Endothelial cell of umbilical vein (primary cell): ENCODE results near the gene TPCN1. TPM values are rescaled to one million over a fixed set of nuclear protein-coding genes. Genes with fewer than 3 reads are reported as not detected.

Experiments used
- BruUV-seq: library from RNA; stranded (reverse); fragments of 400-500 nt; replicated peaks from 2 replicates; lab custom pipeline; 2021; lab: Mats Ljungman, UMichigan
- CTCF ChIA-PET: fragments of 300-600, 350-600 bp; sonication (Branson Sonifier 250); formaldehyde crosslinking; loops from one replicate; lab custom pipeline; 2021; ENCODE audit warnings: antibody characterized with exemption, inconsistent platforms; lab: Charles Lee
- POLR2A ChIA-PET: fragments of 300-600, 350-600 bp; sonication (Branson Sonifier 250); formaldehyde crosslinking; loops from one replicate; lab custom pipeline; 2021; ENCODE audit warnings: antibody characterized with exemption, inconsistent platforms; lab: Charles Lee
- DNase-seq: peaks from one replicate; pipeline ENCODE4 v3.0.0-alpha.2; 2011; ENCODE audit warnings: low read depth, low spot score
- FAIRE-seq: peaks from 2 replicates; lab custom pipeline; 2011; peaks lifted over from hg19 to GRCh38; lab: Jason Lieb, UNC
- H2AFZ ChIP-seq: 2 replicates; pipeline ENCODE4 v1.6.0; 2012; ENCODE audit warnings: low read depth, low read length, control low read depth, inconsistent platforms
- H3K27ac ChIP-seq: 2 replicates; pipeline ENCODE4 v1.5.1; 2011; ENCODE audit warnings: low read depth, mild to moderate bottlenecking, control low read depth, low read length, moderate library complexity; ENCODE audit not compliant: insufficient read depth
- H3K27me3 ChIP-seq, 2 experiments: 2 replicates each; pipeline versions ENCODE4 v1.6.0 to v1.6.1; 2011; ENCODE audit warnings: low read length in 2 of 2, mixed read lengths in 1 of 2; ENCODE audit not compliant: control insufficient read depth in 2 of 2, insufficient read depth in 2 of 2
- H3K36me3 ChIP-seq, 2 experiments: 2 replicates in 1 of 2; 3 replicates in 1 of 2; pipeline ENCODE4 v1.5.1; 2011; ENCODE audit warnings: low read length in 2 of 2, mild to moderate bottlenecking in 1 of 2, moderate library complexity in 1 of 2; ENCODE audit not compliant: control insufficient read depth in 2 of 2, insufficient read depth in 2 of 2; ENCODE audit errors: extremely low read depth in 1 of 2
- H3K4me1 ChIP-seq: 3 replicates; pipeline ENCODE4 v1.5.1; 2011; ENCODE audit warnings: mild to moderate bottlenecking, low read length; ENCODE audit not compliant: control insufficient read depth, insufficient read depth; ENCODE audit errors: extremely low read depth
- H3K4me2 ChIP-seq: 2 replicates; pipeline ENCODE4 v1.6.1; 2011; ENCODE audit warnings: low read length, control low read depth, mixed read lengths; ENCODE audit not compliant: insufficient read depth
- H3K4me3 ChIP-seq, 3 experiments: fragments of 200-600 bp in 1 of 3; sonication (generic), shearing (Covaris generic) in 1 of 3; replicated peaks in 1 of 3; 2 replicates each; pipeline ENCODE4 v1.5.1; 2011 to 2016; ENCODE audit warnings: control low read depth in 3 of 3, low read length in 3 of 3, mild to moderate bottlenecking in 2 of 3, inconsistent platforms in 1 of 3, low read depth in 1 of 3, moderate library complexity in 1 of 3; ENCODE audit not compliant: insufficient read depth in 1 of 3
- H3K79me2 ChIP-seq: 2 replicates; pipeline ENCODE4 v1.6.0; 2012; ENCODE audit warnings: low read length, inconsistent platforms; ENCODE audit not compliant: control insufficient read depth, insufficient read depth
- H3K9ac ChIP-seq: replicated peaks from 2 replicates; pipeline ENCODE3; 2011; ENCODE audit warnings: low read length, control low read depth; ENCODE audit not compliant: insufficient read depth; ENCODE audit errors: extremely low read depth
- H3K9me1 ChIP-seq: replicated peaks from 3 replicates; pipeline ENCODE4 v1.6.0; 2011; ENCODE audit warnings: mild to moderate bottlenecking, low read length; ENCODE audit not compliant: control insufficient read depth, insufficient read depth; ENCODE audit errors: extremely low read depth
- H3K9me3 ChIP-seq: replicated peaks from 2 replicates; pipeline ENCODE4 v1.5.1; 2012; ENCODE audit warnings: low read length, inconsistent platforms; ENCODE audit not compliant: control insufficient read depth, insufficient read depth
- H4K20me1 ChIP-seq: replicated peaks from 2 replicates; pipeline ENCODE3; 2011; ENCODE audit warnings: mild to moderate bottlenecking, low read length; ENCODE audit not compliant: control insufficient read depth, insufficient read depth; ENCODE audit errors: extremely low read depth
- EZH2 ChIP-seq: IDR thresholded peaks from 2 replicates; pipeline ENCODE4 v1.6.1; 2012; ENCODE audit warnings: borderline replicate concordance, low read depth, mild to moderate bottlenecking, moderate library complexity, low read length, inconsistent platforms; ENCODE audit not compliant: severe bottlenecking
- FOS ChIP-seq: IDR thresholded peaks from 2 replicates; pipeline ENCODE4 v1.6.1; 2011; ENCODE audit warnings: mild to moderate bottlenecking, low read length, moderate library complexity, borderline replicate concordance; ENCODE audit not compliant: insufficient read depth
- GATA2 ChIP-seq: IDR thresholded peaks from 2 replicates; pipeline ENCODE4 v1.7.0; 2011; ENCODE audit warnings: low read depth, mild to moderate bottlenecking, moderate library complexity, mixed read lengths, low read length; ENCODE audit not compliant: insufficient read length, insufficient read depth
- JUN ChIP-seq: IDR thresholded peaks from 2 replicates; pipeline ENCODE4 v1.6.1; 2011; ENCODE audit warnings: borderline replicate concordance, low read depth; ENCODE audit not compliant: insufficient read length, insufficient read depth
- MAX ChIP-seq: IDR thresholded peaks from 2 replicates; pipeline ENCODE4 v1.6.1; 2011; ENCODE audit not compliant: insufficient read depth, insufficient read length
- MYC ChIP-seq: IDR thresholded peaks from one replicate; pipeline ENCODE4 v1.6.1; 2011; ENCODE audit warnings: mild to moderate bottlenecking, low read depth, low read length
- POLR2A ChIP-seq: IDR thresholded peaks from 2 replicates; pipeline ENCODE4 v1.6.1; 2012; ENCODE audit warnings: low read depth, mild to moderate bottlenecking, control low read depth, low read length
- POLR2AphosphoS5 ChIP-seq: IDR thresholded peaks from 2 replicates; pipeline ENCODE4 v1.6.1; 2012; ENCODE audit warnings: low read depth, mild to moderate bottlenecking, control low read depth, low read length, moderate library complexity; ENCODE audit not compliant: insufficient read depth
- dilution Hi-C: fragments of 300-500 bp; cut with MboI; formaldehyde crosslinking; loops from one replicate; pipeline ENCODE4 v1.15.0; 2019; ENCODE audit warnings: low sequenced_read_pairs; ENCODE audit not compliant: extremely low pct_ligation_motif_present
- intact Hi-C: fragments of 100-400 bp; cut with micrococcal nuclease; formaldehyde crosslinking; loops from one replicate; pipeline ENCODE4 v1.10.0; 2022
- polyA plus RNA-seq, 4 experiments: library from polyadenylated mRNA; depleted of rRNA in 3 of 4; stranded (reverse) in 3 of 4; unstranded in 1 of 4; fragments of >200 nt; gene quantifications; 2 replicates each; pipeline versions ENCODE4 v1.2.1 to v1.2.3, GENCODE V29; 2011 to 2012; ENCODE audit warnings: missing spikeins in 1 of 4
- total RNA-seq: library from RNA; stranded (reverse); gene quantifications from 2 replicates; pipeline ENCODE4 v1.2.3, GENCODE V29; 2021
- TF ChIP-seq, protein P1 (sequence below), 2 donors: IDR thresholded peaks; 1 replicate in 1 of 2; 2 replicates in 1 of 2; pipeline ENCODE4 v1.5.1; 2011; ENCODE audit warnings: low read length in 2 of 2, mild to moderate bottlenecking in 2 of 2, moderate library complexity in 2 of 2, control low read depth in 1 of 2, inconsistent platforms in 1 of 2, low read depth in 1 of 2; ENCODE audit not compliant: insufficient read depth in 1 of 2; ENCODE audit errors: extremely low read depth in 1 of 2

TPCN1 gene
- total and polyA plus RNA-seq, 2 donors (not counting 3 experiments of a cell fraction or from before 2014, with no cell fraction given) = 19.5 to 28.3 TPM

DNA sequence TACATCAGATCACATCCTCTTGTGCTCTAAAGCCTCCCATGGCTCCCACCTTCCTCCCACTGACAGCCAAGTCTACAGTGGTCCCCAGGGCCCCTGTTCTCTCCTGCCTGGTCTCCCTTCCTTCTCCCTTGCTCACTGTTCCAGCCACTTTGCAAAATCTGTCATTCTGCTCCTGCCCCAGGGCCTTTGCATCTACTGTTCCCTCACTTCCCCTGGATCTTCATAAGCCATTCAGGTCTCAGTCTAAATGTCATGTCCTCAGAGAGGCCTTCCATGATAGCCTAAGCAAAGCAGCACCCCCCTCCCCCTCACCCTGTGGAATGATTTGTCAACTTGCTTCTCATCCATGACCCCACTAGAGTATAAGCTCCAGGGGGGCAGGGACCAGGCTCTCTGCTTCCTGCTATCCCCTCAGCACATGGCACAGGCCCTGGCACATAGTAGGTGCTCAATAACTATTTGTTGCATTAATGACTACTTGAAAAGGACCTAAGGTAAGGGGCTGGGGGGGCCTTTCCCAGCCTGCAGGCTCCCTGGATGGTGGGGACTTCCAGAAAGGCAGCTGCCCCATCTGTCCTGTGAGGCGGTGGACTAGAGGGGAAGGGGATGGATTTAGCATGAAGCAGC, 108.6 kb downstream of the TPCN1 start:
- peak overlapping the region; percentile 8 for H3K4me2 ChIP-seq
- dilution Hi-C loops (no loop called here), intact Hi-C loops (loop anchor here (10.0 kb wide), 1 partner anchor 105 kb away; the partner anchor contains the start of gene TPCN1)
- CTCF ChIA-PET = interaction anchor here (1.2 kb wide), 1 partner anchor 96 kb away, joined by 4 read pairs; no protein-coding TSS in a partner anchor
- TF ChIP-seq, protein P1, sequence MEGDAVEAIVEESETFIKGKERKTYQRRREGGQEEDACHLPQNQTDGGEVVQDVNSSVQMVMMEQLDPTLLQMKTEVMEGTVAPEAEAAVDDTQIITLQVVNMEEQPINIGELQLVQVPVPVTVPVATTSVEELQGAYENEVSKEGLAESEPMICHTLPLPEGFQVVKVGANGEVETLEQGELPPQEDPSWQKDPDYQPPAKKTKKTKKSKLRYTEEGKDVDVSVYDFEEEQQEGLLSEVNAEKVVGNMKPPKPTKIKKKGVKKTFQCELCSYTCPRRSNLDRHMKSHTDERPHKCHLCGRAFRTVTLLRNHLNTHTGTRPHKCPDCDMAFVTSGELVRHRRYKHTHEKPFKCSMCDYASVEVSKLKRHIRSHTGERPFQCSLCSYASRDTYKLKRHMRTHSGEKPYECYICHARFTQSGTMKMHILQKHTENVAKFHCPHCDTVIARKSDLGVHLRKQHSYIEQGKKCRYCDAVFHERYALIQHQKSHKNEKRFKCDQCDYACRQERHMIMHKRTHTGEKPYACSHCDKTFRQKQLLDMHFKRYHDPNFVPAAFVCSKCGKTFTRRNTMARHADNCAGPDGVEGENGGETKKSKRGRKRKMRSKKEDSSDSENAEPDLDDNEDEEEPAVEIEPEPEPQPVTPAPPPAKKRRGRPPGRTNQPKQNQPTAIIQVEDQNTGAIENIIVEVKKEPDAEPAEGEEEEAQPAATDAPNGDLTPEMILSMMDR (IDR thresholded peaks at IDR 0.05; ENCODE audit: extremely low read depth in 1 of 2, insufficient read depth in 1 of 2, low read depth in 1 of 2, low read length in 2 of 2) = no peak
- TF ChIP-seq MYC (no peak), GATA2 (no peak), FOS (no peak), POLR2A (no peak), MAX (no peak), JUN (no peak), EZH2 (no peak), POLR2AphosphoS5 (no peak)
- no peaks in the 10 kb centered on the region for H3K27me3 ChIP-seq
- H3K9ac ChIP-seq = no peak overlapping the region
- DNase-seq (no peak), FAIRE-seq (peak; percentile 12)
- POLR2A ChIA-PET = no interaction called here
- no peaks in the 10 kb centered on the region for H4K20me1 ChIP-seq
- H3K27ac ChIP-seq = peak overlapping the region; percentile 15
- no peaks in the 10 kb centered on the region for H3K9me3 ChIP-seq
- peaks cover 6% of the 10 kb centered on the region for H3K79me2 ChIP-seq
- no peak overlapping the region for H2AFZ ChIP-seq
- peaks cover 22% of the 10 kb centered on the region for H3K4me1 ChIP-seq
- no peaks in the 10 kb centered on the region for H3K36me3 ChIP-seq
- no peak overlapping the region for H3K4me3 ChIP-seq
- BruUV-seq = no TSS peak
- H3K9me1 ChIP-seq = no peaks in the 10 kb centered on the region
